Natural killer cell (primary cell): ENCODE measurements around the gene RAI2. TPM values are rescaled to one million over a fixed set of nuclear protein-coding genes. Genes with fewer than 3 reads are reported as not detected.

Source experiments
- ATAC-seq, 3 donors: fragments of 150-1000 bp in 2 of 3; fragments of 200-7000 bp in 1 of 3; cut with Tn5 transposase; 1 replicate in 1 of 3; 2 replicates in 2 of 3; pipeline ENCODE4 v1.10.0; 2021; ENCODE audit warnings: mild to moderate bottlenecking in 2 of 3, moderate library complexity in 2 of 3
- DNase-seq, 2 donors: peaks; one replicate each; pipeline versions ENCODE4 v3.0.0 to v3.0.0-alpha.2; 2013 to 2021; ENCODE audit warnings: mixed read lengths in 1 of 2
- H3K27ac ChIP-seq: one replicate; pipeline ENCODE4 v1.5.1; 2013; ENCODE audit warnings: mild to moderate bottlenecking, low read length
- H3K27me3 ChIP-seq: one replicate; pipeline ENCODE4 v1.6.1; 2013; ENCODE audit warnings: low read length; ENCODE audit not compliant: control insufficient read depth, insufficient read depth
- H3K36me3 ChIP-seq: one replicate; pipeline ENCODE4 v1.6.1; 2013; ENCODE audit warnings: low read length; ENCODE audit not compliant: control insufficient read depth, insufficient read depth
- H3K4me1 ChIP-seq: one replicate; pipeline ENCODE4 v1.6.1; 2013; ENCODE audit warnings: low read length; ENCODE audit not compliant: control insufficient read depth, insufficient read depth
- H3K4me3 ChIP-seq: one replicate; pipeline ENCODE4 v1.5.1; 2013; ENCODE audit warnings: low read length
- H3K9me3 ChIP-seq: one replicate; pipeline ENCODE4 v1.6.1; 2013; ENCODE audit warnings: low read length; ENCODE audit not compliant: control insufficient read depth, insufficient read depth
- H3K27ac Mint-ChIP-seq, 2 donors: one replicate each; pipeline ENCODE4 v1.8.0; 2022; ENCODE audit warnings: mild to moderate bottlenecking in 2 of 2, mixed read lengths in 2 of 2, moderate library complexity in 1 of 2
- H3K27me3 Mint-ChIP-seq, 2 donors: one replicate each; pipeline ENCODE4 v1.8.0; 2022; ENCODE audit warnings: low read depth in 2 of 2, mixed read lengths in 2 of 2
- H3K36me3 Mint-ChIP-seq: one replicate; pipeline ENCODE4 v1.8.0; 2022; ENCODE audit warnings: mixed read lengths
- H3K4me1 Mint-ChIP-seq, 2 donors: one replicate each; pipeline ENCODE4 v1.8.0; 2022; ENCODE audit warnings: mixed read lengths in 2 of 2
- H3K4me3 Mint-ChIP-seq: one replicate; pipeline ENCODE4 v1.8.0; 2022; ENCODE audit warnings: mild to moderate bottlenecking, moderate library complexity, mixed read lengths
- H3K9me3 Mint-ChIP-seq, 2 donors: one replicate each; pipeline ENCODE4 v1.8.0; 2022; ENCODE audit warnings: mixed read lengths in 2 of 2
- CTCF ChIP-seq: fragments of 200-600 bp; IDR thresholded peaks from one replicate; pipeline ENCODE4 v1.8.0; 2022; ENCODE audit warnings: antibody characterized with exemption
- WGBS: methylation state at CpG from one replicate; pipeline ENCODE4 v1.1.7; 2013; ENCODE audit warnings: missing lambda C conversion rate; ENCODE audit not compliant: insufficient coverage; 5-methylcytosine and 5-hydroxymethylcytosine counted together
- intact Hi-C: fragments of 100-400 bp; cut with micrococcal nuclease; formaldehyde crosslinking; loops from one replicate; pipeline ENCODE4 v1.14.2; 2022
- total RNA-seq, 4 donors: library from RNA; stranded (reverse); fragments of 120-200 nt in 1 of 4; gene quantifications; one replicate each; pipeline versions ENCODE4 v1.2.3 to v1.2.4, GENCODE V29; 2013 to 2022

RAI2 gene
- total RNA-seq, 3 donors from 2014 or later (not counting 1 experiment from before 2014, with no cell fraction given) = not detected

GRCh38 chrX:17814059-17814458 lies 47.0 kb downstream of the RAI2 start:
- no peak for TF ChIP-seq CTCF
- intact Hi-C loops = no loop called here
- Mint-ChIP-seq H3K4me1 (no peaks in the 10 kb centered on the region), H3K36me3 (no peaks in the 10 kb centered on the region), H3K27ac (no peak overlapping the region), H3K9me3 (no peaks in the 10 kb centered on the region), H3K27me3 (peaks cover 0 to 14% of the 10 kb centered on the region in 2 donors), H3K4me3 (no peak overlapping the region)
- H3K36me3 ChIP-seq = no peaks in the 10 kb centered on the region
- H3K27ac ChIP-seq = no peak overlapping the region
- H3K4me3 ChIP-seq = no peak overlapping the region
- no peaks in the 10 kb centered on the region for H3K27me3 ChIP-seq
- 75% methylated on average over 3 of the region's 3 CpGs for WGBS
- DNase-seq (no peak), ATAC-seq (no peak)
- H3K4me1 ChIP-seq = no peaks in the 10 kb centered on the region
- no peaks in the 10 kb centered on the region for H3K9me3 ChIP-seq

DNA sequence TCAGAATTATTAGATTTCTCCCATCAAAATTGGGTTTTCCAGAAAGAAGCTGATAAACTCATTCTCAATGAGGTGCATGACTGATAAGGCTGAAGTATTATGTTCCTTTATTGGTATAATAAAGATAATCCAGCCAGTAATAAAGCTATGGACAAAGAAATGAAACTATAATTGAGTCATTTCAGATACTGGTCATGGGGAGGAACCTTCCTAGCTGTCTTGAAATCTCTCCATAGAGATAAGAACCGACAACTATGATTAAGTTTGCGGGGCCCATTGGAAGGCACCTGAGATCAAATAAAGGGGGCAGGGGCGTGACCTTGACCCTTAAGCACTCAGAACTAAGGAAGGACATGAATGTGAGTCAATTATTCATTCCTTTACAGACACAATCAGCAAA lies 47.8 kb downstream of the RAI2 start:
- H3K27me3 Mint-ChIP-seq = peaks cover 0 to 21% of the 10 kb centered on the region in 2 donors
- Histone ChIP-seq H3K4me1 (no peaks in the 10 kb centered on the region), H3K9me3 (no peaks in the 10 kb centered on the region), H3K27ac (no peak overlapping the region), H3K36me3 (no peaks in the 10 kb centered on the region), H3K27me3 (no peaks in the 10 kb centered on the region), H3K4me3 (no peak overlapping the region)
- 86% methylated on average over 3 of the region's 3 CpGs for WGBS
- no peak overlapping the region for H3K27ac Mint-ChIP-seq
- no peaks in the 10 kb centered on the region for H3K4me1 Mint-ChIP-seq
- no peaks in the 10 kb centered on the region for H3K36me3 Mint-ChIP-seq
- DNase-seq (no peak), ATAC-seq (no peak)
- intact Hi-C loops = no loop called here
- no peak overlapping the region for H3K4me3 Mint-ChIP-seq
- H3K9me3 Mint-ChIP-seq = no peaks in the 10 kb centered on the region
- no peak for TF ChIP-seq CTCF

DNA sequence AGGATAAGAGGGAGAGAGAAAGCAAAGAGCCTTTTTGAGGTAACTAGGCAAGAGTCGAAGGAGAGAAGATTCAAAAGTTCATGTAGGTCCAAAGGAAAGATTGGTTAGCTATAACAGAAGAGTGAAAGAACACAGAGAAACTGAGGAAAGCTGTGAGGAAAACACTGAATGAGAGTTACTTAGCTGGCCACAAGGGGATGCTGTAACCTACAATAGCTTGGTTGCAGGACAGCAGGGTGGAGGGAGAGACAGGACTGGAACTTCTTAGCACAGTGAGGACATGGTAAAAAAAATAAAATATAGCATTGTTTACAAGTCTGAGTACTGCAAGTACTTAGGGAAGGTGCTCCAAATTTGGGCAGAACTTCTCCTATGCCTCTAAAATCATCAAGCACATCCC lies 48.3 kb downstream of the RAI2 start:
- Histone ChIP-seq H3K4me3 (no peak overlapping the region), H3K27me3 (no peaks in the 10 kb centered on the region), H3K4me1 (no peaks in the 10 kb centered on the region), H3K9me3 (no peaks in the 10 kb centered on the region), H3K36me3 (no peaks in the 10 kb centered on the region), H3K27ac (no peak overlapping the region)
- intact Hi-C loops = no loop called here
- DNase-seq (peak in 1 of 2 donors; percentile 7), ATAC-seq (no peak)
- TF ChIP-seq CTCF = no peak
- no peaks in the 10 kb centered on the region for H3K36me3 Mint-ChIP-seq
- no peak overlapping the region for H3K27ac Mint-ChIP-seq
- no peaks in the 10 kb centered on the region for H3K4me1 Mint-ChIP-seq
- H3K27me3 Mint-ChIP-seq = peaks cover 0 to 21% of the 10 kb centered on the region in 2 donors
- H3K9me3 Mint-ChIP-seq = no peaks in the 10 kb centered on the region
- no peak overlapping the region for H3K4me3 Mint-ChIP-seq
- WGBS = 58% methylated on average over 1 of the region's 1 CpG

DNA sequence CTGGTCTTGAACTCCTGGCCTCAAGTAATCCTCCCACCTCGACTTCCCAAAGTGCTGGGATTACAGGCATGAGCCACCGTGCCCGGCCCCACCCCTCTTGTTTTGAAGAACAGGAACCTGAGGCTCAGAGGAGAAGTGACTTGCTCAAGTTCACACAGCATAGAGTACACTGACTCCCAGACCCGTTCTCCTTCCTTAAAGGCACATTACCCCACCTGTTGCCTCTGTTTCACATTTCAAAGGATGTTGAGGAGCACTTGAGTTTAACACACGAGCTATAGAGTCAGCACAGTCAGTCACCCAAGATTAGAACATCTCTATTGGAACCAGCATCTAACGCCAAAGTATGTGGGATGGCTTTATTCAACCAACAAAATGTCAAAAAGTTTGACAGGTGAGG lies 51.1 kb downstream of the RAI2 start:
- Histone ChIP-seq H3K36me3 (no peaks in the 10 kb centered on the region), H3K4me1 (no peaks in the 10 kb centered on the region), H3K27me3 (no peaks in the 10 kb centered on the region), H3K9me3 (no peaks in the 10 kb centered on the region), H3K27ac (no peak overlapping the region), H3K4me3 (no peak overlapping the region)
- no peak overlapping the region for H3K4me3 Mint-ChIP-seq
- ATAC-seq (no peak), DNase-seq (no peak)
- 66% methylated on average over 5 of the region's 6 CpGs for WGBS
- no peaks in the 10 kb centered on the region for H3K4me1 Mint-ChIP-seq
- peaks cover 0 to 14% of the 10 kb centered on the region in 2 donors for H3K27me3 Mint-ChIP-seq
- TF ChIP-seq CTCF = no peak
- H3K36me3 Mint-ChIP-seq = no peaks in the 10 kb centered on the region
- H3K27ac Mint-ChIP-seq = no peak overlapping the region
- H3K9me3 Mint-ChIP-seq = no peaks in the 10 kb centered on the region
- intact Hi-C loops = no loop called here
